Measurements from ENCODE around the gene MCF2L.

MCF2L gene

GRCh38 chr13:113013878-113014751, 45.1 kb downstream of the MCF2L start:
- TF ChIP-seq CTCF (IDR thresholded peaks at IDR 0.05), result no peak

GRCh38 chr13:113014752-113015745, 46.0 kb downstream of the MCF2L start:
- TF ChIP-seq CTCF (IDR thresholded peaks at IDR 0.05), result no peak

GRCh38 chr13:113015826-113016525, 47.0 kb downstream of the MCF2L start:
- no peak for TF ChIP-seq CTCF (IDR thresholded peaks at IDR 0.05)

- no peak for TF ChIP-seq CTCF (IDR thresholded peaks at IDR 0.05)
Measured at GRCh38 chr13:113016526-113017295, 47.7 kb downstream of the MCF2L start.

GRCh38 chr13:113017506-113018215, 48.6 kb downstream of the MCF2L start:
- no peak for TF ChIP-seq CTCF (IDR thresholded peaks at IDR 0.05)

- TF ChIP-seq CTCF (IDR thresholded peaks at IDR 0.05), result no peak
Measured at GRCh38 chr13:113018676-113019465, 49.9 kb downstream of the MCF2L start.

All from LNCAP (cell line).